Neural progenitor cell (in vitro differentiated cells): ENCODE data around the gene ARMC9. TPM values are rescaled to one million over a fixed set of nuclear protein-coding genes. Genes with fewer than 3 reads are reported as not detected.
A peak's percentile ranks its signal among the peaks of the same experiment; 100 is the strongest.

Experiments used
- DNase-seq: peaks from one replicate; pipeline ENCODE4 v3.0.0-alpha.2; 2016; ENCODE audit warnings: low spot score
- H2AFZ ChIP-seq: fragments of 200-600 bp; sonication (generic); replicated peaks from 2 replicates; pipeline ENCODE4 v1.6.1; 2016; ENCODE audit warnings: antibody characterized with exemption
- H3F3A ChIP-seq: fragments of 200-600 bp; sonication (generic); 2 replicates; pipeline ENCODE4 v1.6.1; 2016; ENCODE audit warnings: antibody characterized with exemption, low read depth
- H3K27ac ChIP-seq: fragments of 200-600 bp; sonication (generic); 2 replicates; pipeline ENCODE4 v1.5.1; 2016; ENCODE audit warnings: mild to moderate bottlenecking
- H3K27me3 ChIP-seq: fragments of 200-600 bp; sonication (generic); 2 replicates; pipeline ENCODE4 v1.6.1; 2016; ENCODE audit warnings: mild to moderate bottlenecking, moderate library complexity
- H3K36me3 ChIP-seq: fragments of 200-600 bp; sonication (generic); 2 replicates; pipeline ENCODE4 v1.5.1; 2016
- H3K4me1 ChIP-seq: fragments of 200-600 bp; sonication (generic); 2 replicates; pipeline ENCODE4 v1.6.1; 2016; ENCODE audit warnings: mixed run types
- H3K4me2 ChIP-seq: fragments of 200-600 bp; sonication (generic); 2 replicates; pipeline ENCODE4 v1.6.1; 2016
- H3K4me3 ChIP-seq: fragments of 200-600 bp; sonication (generic); 2 replicates; pipeline ENCODE4 v1.5.1; 2016
- H3K79me2 ChIP-seq: fragments of 200-600 bp; sonication (generic); 2 replicates; pipeline ENCODE4 v1.6.1; 2016; ENCODE audit warnings: low read depth
- H3K9ac ChIP-seq: fragments of 200-600 bp; sonication (generic); 2 replicates; pipeline ENCODE4 v1.6.1; 2016
- H3K9me3 ChIP-seq: fragments of 200-600 bp; sonication (generic); 2 replicates; pipeline ENCODE4 v1.5.1; 2016; ENCODE audit warnings: low read depth
- H4K20me1 ChIP-seq: fragments of 200-600 bp; sonication (generic); 2 replicates; pipeline ENCODE4 v1.6.1; 2016; ENCODE audit warnings: low read depth
- H3K27ac Mint-ChIP-seq: 3 replicates; pipeline ENCODE4 v1.8.0; 2021; ENCODE audit warnings: mixed read lengths
- H3K27me3 Mint-ChIP-seq: 2 replicates; pipeline ENCODE4 v1.8.0; 2022; ENCODE audit warnings: low read depth, mild to moderate bottlenecking, inconsistent platforms, moderate library complexity, mixed read lengths; ENCODE audit not compliant: insufficient read depth
- H3K36me3 Mint-ChIP-seq: 3 replicates; pipeline ENCODE4 v1.8.0; 2021; ENCODE audit warnings: mixed read lengths
- H3K4me1 Mint-ChIP-seq: 3 replicates; pipeline ENCODE4 v1.8.0; 2021; ENCODE audit warnings: mixed read lengths
- H3K4me3 Mint-ChIP-seq: 3 replicates; pipeline ENCODE4 v1.8.0; 2021; ENCODE audit warnings: mild to moderate bottlenecking, moderate library complexity, mixed read lengths
- H3K9me3 Mint-ChIP-seq: 3 replicates; pipeline ENCODE4 v1.8.0; 2020; ENCODE audit warnings: mixed read lengths
- EZH2 ChIP-seq: fragments of 200-600 bp; sonication (generic); IDR thresholded peaks from 2 replicates; pipeline ENCODE4 v1.6.1; 2017; ENCODE audit warnings: antibody characterized with exemption, mild to moderate bottlenecking, moderate library complexity
- EZH2phosphoT487 ChIP-seq: fragments of 200-600 bp; sonication (generic); IDR thresholded peaks from 2 replicates; pipeline ENCODE4 v1.6.1; 2017; ENCODE audit warnings: antibody characterized with exemption
- total RNA-seq: library from RNA; depleted of rRNA; stranded (reverse); fragments of >200 nt; gene quantifications from 2 replicates; pipeline ENCODE4 v1.2.3, GENCODE V29; 2015; ENCODE audit warnings: low replicate concordance
- TF ChIP-seq, protein P1 (sequence below): fragments of 200-600 bp; sonication (generic); IDR thresholded peaks from 2 replicates; pipeline ENCODE4 v1.5.1; 2017; ENCODE audit warnings: antibody characterized with exemption, mild to moderate bottlenecking

The ARMC9 gene
- total RNA-seq, 1 donor from 2014 or later = 45.8 TPM

DNA sequence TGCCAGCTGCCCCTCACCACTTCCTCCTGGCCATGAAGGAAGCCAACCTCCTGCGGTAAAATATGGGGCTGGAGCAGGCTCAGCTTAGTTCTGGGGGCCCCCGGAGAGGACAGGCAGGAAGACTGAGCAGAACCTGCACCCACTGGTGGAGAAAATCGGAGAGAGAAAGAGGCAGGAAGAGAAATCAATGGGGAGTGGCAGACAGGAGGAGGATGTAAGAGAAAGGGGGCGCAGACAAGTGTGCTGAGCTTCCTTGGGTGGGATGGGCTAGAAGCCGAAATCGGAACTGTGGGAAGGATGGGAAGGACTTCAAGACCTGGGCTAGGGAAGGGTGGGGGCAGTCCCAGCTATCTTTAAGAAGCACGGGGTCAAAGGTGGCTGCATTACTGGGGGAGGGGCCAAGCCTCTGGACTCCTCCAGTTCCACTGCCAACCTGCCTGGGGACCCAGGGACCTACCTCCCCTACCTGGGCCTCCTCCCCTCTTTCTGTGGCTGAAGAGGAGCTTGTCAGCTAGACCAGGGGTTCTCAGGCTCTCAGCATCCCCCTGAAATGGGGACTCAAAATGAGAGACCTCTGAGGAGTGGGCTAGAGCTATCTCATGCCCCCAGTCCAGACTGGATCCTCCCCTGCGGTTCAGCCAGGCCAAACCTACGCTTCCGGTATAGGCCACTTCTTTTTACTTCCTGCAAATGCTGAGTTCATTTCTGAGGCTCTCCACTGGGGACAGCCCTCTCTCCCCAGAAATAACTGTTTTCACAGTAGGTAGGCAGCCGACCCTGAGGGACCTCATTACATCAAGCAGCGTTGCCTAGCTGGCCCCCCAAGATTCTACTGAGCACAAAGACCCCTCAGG lies 163.5 kb downstream of the ARMC9 start:
- Histone ChIP-seq H3K4me2 (no peak overlapping the region), H4K20me1 (no peaks in the 10 kb centered on the region), H3K4me3 (no peak overlapping the region), H3K79me2 (no peaks in the 10 kb centered on the region), H2AFZ (no peak overlapping the region), H3K9ac (no peak overlapping the region), H3K9me3 (no peaks in the 10 kb centered on the region), H3K27ac (no peak overlapping the region), H3K4me1 (peaks cover 19% of the 10 kb centered on the region), H3F3A (no peaks in the 10 kb centered on the region), H3K36me3 (no peaks in the 10 kb centered on the region), H3K27me3 (no peaks in the 10 kb centered on the region)
- Mint-ChIP-seq H3K4me1 (peaks cover 34% of the 10 kb centered on the region), H3K27me3 (peaks cover 6% of the 10 kb centered on the region), H3K36me3 (peaks cover 12% of the 10 kb centered on the region), H3K9me3 (no peaks in the 10 kb centered on the region), H3K27ac (peak overlapping the region; percentile 82), H3K4me3 (no peak overlapping the region)
- TF ChIP-seq EZH2 = no peak
- no peak for TF ChIP-seq EZH2phosphoT487
- TF ChIP-seq, protein P1, sequence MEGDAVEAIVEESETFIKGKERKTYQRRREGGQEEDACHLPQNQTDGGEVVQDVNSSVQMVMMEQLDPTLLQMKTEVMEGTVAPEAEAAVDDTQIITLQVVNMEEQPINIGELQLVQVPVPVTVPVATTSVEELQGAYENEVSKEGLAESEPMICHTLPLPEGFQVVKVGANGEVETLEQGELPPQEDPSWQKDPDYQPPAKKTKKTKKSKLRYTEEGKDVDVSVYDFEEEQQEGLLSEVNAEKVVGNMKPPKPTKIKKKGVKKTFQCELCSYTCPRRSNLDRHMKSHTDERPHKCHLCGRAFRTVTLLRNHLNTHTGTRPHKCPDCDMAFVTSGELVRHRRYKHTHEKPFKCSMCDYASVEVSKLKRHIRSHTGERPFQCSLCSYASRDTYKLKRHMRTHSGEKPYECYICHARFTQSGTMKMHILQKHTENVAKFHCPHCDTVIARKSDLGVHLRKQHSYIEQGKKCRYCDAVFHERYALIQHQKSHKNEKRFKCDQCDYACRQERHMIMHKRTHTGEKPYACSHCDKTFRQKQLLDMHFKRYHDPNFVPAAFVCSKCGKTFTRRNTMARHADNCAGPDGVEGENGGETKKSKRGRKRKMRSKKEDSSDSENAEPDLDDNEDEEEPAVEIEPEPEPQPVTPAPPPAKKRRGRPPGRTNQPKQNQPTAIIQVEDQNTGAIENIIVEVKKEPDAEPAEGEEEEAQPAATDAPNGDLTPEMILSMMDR = no peak
- no peak for DNase-seq

DNA sequence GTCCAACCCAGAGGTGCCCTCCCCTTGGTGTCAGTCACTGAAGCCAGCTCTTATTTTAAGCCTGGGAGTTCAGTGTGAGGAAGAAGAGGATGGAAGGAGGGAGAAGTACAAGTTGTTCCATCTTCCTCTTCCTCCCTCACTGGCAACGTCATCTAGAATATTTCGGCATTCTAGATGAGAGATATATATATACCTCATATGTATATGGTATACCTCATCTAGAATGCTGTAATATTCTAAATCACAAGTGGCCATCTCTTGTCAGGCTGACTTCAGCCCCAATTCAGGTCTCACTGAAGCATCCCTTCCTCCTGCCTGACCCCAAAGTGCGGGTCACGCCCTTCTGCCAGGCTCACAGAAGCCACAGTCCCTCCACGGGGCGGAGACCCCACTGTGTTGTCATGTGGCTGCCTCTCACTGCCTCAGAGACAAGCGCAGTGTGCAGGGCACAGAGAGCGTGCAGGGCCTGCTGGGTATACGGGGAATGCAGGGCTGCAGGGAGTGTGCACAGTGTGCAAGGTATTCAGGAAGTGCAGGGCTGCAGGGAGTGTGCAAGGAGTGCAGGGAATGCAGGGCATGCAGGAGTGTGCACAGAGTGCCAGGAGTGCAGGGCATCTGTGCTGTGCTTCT lies 164.2 kb downstream of the ARMC9 start:
- DNase-seq = no peak
- Histone ChIP-seq H3K4me3 (no peak overlapping the region), H3K27me3 (no peaks in the 10 kb centered on the region), H3K9ac (no peak overlapping the region), H3K27ac (no peak overlapping the region), H3K36me3 (no peaks in the 10 kb centered on the region), H3K4me1 (peaks cover 19% of the 10 kb centered on the region), H4K20me1 (no peaks in the 10 kb centered on the region), H3K4me2 (no peak overlapping the region), H2AFZ (no peak overlapping the region), H3K79me2 (no peaks in the 10 kb centered on the region), H3F3A (no peaks in the 10 kb centered on the region), H3K9me3 (no peaks in the 10 kb centered on the region)
- Mint-ChIP-seq H3K4me1 (peaks cover 34% of the 10 kb centered on the region), H3K4me3 (no peak overlapping the region), H3K36me3 (peaks cover 12% of the 10 kb centered on the region), H3K27ac (peak overlapping the region; percentile 82), H3K27me3 (peaks cover 4% of the 10 kb centered on the region), H3K9me3 (no peaks in the 10 kb centered on the region)
- no peak for TF ChIP-seq EZH2
- TF ChIP-seq, protein P1 = no peak
- no peak for TF ChIP-seq EZH2phosphoT487

DNA sequence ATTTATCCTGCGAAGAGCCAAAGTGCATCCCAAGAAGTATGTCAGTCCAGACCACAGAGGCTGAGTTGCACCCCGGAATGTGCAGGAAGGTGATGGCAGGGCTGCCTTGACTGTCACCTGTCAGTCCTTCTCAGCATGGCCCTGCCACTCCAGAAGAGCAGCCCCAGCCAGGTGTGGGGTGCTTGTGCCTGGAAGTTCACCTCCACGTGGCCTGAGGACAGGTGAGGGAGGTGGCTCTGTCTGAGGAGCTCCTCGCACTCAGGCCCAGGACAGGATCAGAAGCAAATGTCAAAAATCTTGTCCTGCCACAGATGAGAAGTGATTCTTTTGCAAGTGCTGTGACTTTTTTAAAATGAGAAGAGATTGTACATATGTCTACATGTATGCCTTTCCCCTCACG lies 165.6 kb downstream of the ARMC9 start:
- no peaks in the 10 kb centered on the region for H3K9me3 Mint-ChIP-seq
- no peaks in the 10 kb centered on the region for H3K27me3 ChIP-seq
- TF ChIP-seq, protein P1 = no peak
- TF ChIP-seq EZH2phosphoT487 = no peak
- no peak for TF ChIP-seq EZH2
- DNase-seq = no peak
- H3K9ac ChIP-seq = no peak overlapping the region
- H3K4me1 ChIP-seq = peaks cover 19% of the 10 kb centered on the region
- H3K4me1 Mint-ChIP-seq = peaks cover 31% of the 10 kb centered on the region
- H3K4me3 ChIP-seq = no peak overlapping the region
- no peaks in the 10 kb centered on the region for H3F3A ChIP-seq
- H3K9me3 ChIP-seq = no peaks in the 10 kb centered on the region
- peaks cover 2% of the 10 kb centered on the region for H3K27me3 Mint-ChIP-seq
- H3K27ac Mint-ChIP-seq = no peak overlapping the region
- no peak overlapping the region for H3K4me3 Mint-ChIP-seq
- no peaks in the 10 kb centered on the region for H3K79me2 ChIP-seq
- no peak overlapping the region for H3K4me2 ChIP-seq
- H4K20me1 ChIP-seq = no peaks in the 10 kb centered on the region
- H3K36me3 Mint-ChIP-seq = peaks cover 16% of the 10 kb centered on the region
- no peak overlapping the region for H3K27ac ChIP-seq
- no peak overlapping the region for H2AFZ ChIP-seq
- H3K36me3 ChIP-seq = no peaks in the 10 kb centered on the region
